ENCODE data around the gene PHEX.

- TF ChIP-seq CTCF (conservative IDR thresholded peaks at IDR 0.05) (no peak), ZFX (IDR thresholded peaks at IDR 0.05) (no peak)
These were observed 41.3 kb upstream of the PHEX start for GRCh38 chrX:21990832-21991231.

All from C4-2B (cell line).